SK-N-SH (cell line): Measurements from ENCODE around the gene CNTNAP2. TPM values are rescaled to one million over a fixed set of nuclear protein-coding genes. Genes with fewer than 3 reads are reported as not detected.

ENCODE experiments used
- CTCF ChIA-PET: fragments of 300-600, 350-600 bp; formaldehyde crosslinking; extraction: SDS; loops from one replicate; lab custom pipeline; 2021; lab: Yijun Ruan, JAX
- POLR2A ChIA-PET: fragments of 350-600 bp; sonication (Branson Sonifier 250); formaldehyde crosslinking; extraction: SDS; loops from one replicate; lab custom pipeline; 2020; ENCODE audit warnings: antibody characterized with exemption, inconsistent platforms; lab: Yijun Ruan, JAX
- DNase-seq: peaks from one replicate; pipeline ENCODE4 v3.0.0; 2012
- H2AFZ ChIP-seq: fragments of 200-600 bp; sonication (generic); 2 replicates; pipeline ENCODE4 v1.8.1; 2016; ENCODE audit warnings: antibody characterized with exemption, mild to moderate bottlenecking, low read depth
- H3F3A ChIP-seq: fragments of 200-600 bp; sonication (generic); replicated peaks from 2 replicates; pipeline ENCODE3; 2016; ENCODE audit warnings: antibody characterized with exemption, mild to moderate bottlenecking; ENCODE audit not compliant: insufficient read depth
- H3K27ac ChIP-seq, 2 experiments: fragments of 200-500 bp in 1 of 2; fragments of 200-600 bp in 1 of 2; sonication (Bioruptor generic) in 1 of 2; sonication (generic), shearing (Covaris generic) in 1 of 2; 2 replicates each; pipeline versions ENCODE4 v1.5.1 to v1.6.1; 2014 to 2016; ENCODE audit warnings: low read depth in 2 of 2, inconsistent platforms in 1 of 2, low read length in 1 of 2, mild to moderate bottlenecking in 1 of 2, mixed read lengths in 1 of 2
- H3K27me3 ChIP-seq: fragments of 200-600 bp; sonication (generic), shearing (Covaris generic); 2 replicates; pipeline ENCODE4 v1.6.1; 2016; ENCODE audit warnings: mixed run types; ENCODE audit not compliant: insufficient read depth
- H3K36me3 ChIP-seq, 2 experiments: fragments of 200-500 bp in 1 of 2; fragments of 200-600 bp in 1 of 2; sonication (Bioruptor generic) in 1 of 2; sonication (generic) in 1 of 2; replicated peaks in 1 of 2; 2 replicates each; pipeline versions ENCODE3 to v1.5.1; 2014 to 2016; ENCODE audit warnings: low read length in 1 of 2, mild to moderate bottlenecking in 1 of 2; ENCODE audit not compliant: insufficient read depth in 2 of 2, control insufficient read depth in 1 of 2
- H3K4me1 ChIP-seq, 2 experiments: fragments of 200-500 bp in 1 of 2; fragments of 200-600 bp in 1 of 2; sonication (Bioruptor generic) in 1 of 2; sonication (generic), shearing (Covaris generic) in 1 of 2; 2 replicates each; pipeline versions ENCODE4 v1.5.1 to v1.6.1; 2014 to 2016; ENCODE audit warnings: low read depth in 1 of 2, low read length in 1 of 2, mixed run types in 1 of 2; ENCODE audit not compliant: insufficient read depth in 2 of 2, control insufficient read depth in 1 of 2
- H3K4me2 ChIP-seq: fragments of 200-600 bp; sonication (generic), shearing (Covaris generic); 2 replicates; pipeline ENCODE4 v1.6.1; 2017; ENCODE audit warnings: mixed run types
- H3K4me3 ChIP-seq, 2 experiments: fragments of 200-500 bp in 1 of 2; fragments of 200-600 bp in 1 of 2; sonication (Bioruptor generic) in 1 of 2; sonication (generic), shearing (Covaris generic) in 1 of 2; 2 replicates each; pipeline versions ENCODE4 v1.5.1 to v1.8.1; 2014 to 2016; ENCODE audit warnings: low read depth in 2 of 2, inconsistent platforms in 1 of 2, low read length in 1 of 2, mild to moderate bottlenecking in 1 of 2, mixed read lengths in 1 of 2, moderate library complexity in 1 of 2
- H3K79me2 ChIP-seq: fragments of 200-600 bp; sonication (generic); 2 replicates; pipeline ENCODE4 v1.8.1; 2017; ENCODE audit warnings: mild to moderate bottlenecking; ENCODE audit not compliant: insufficient read depth
- H3K9ac ChIP-seq: fragments of 200-600 bp; sonication (generic); 2 replicates; pipeline ENCODE4 v1.6.1; 2017; ENCODE audit warnings: mixed run types
- H3K9me2 ChIP-seq: fragments of 200-600 bp; sonication (generic); 2 replicates; pipeline ENCODE4 v1.6.1; 2017; ENCODE audit warnings: mixed run types
- H3K9me3 ChIP-seq: fragments of 200-600 bp; sonication (generic); 2 replicates; pipeline ENCODE4 v1.6.1; 2017; ENCODE audit warnings: mixed run types, mild to moderate bottlenecking, moderate library complexity
- H4K20me1 ChIP-seq: fragments of 200-600 bp; sonication (generic); 2 replicates; pipeline ENCODE4 v1.6.1; 2017; ENCODE audit warnings: mild to moderate bottlenecking, mixed run types; ENCODE audit not compliant: insufficient read depth
- CTCF ChIP-seq: fragments of 200-600 bp; sonication (generic); IDR thresholded peaks from 2 replicates; pipeline ENCODE4 v1.6.1; 2017; ENCODE audit warnings: antibody characterized with exemption, mild to moderate bottlenecking, moderate library complexity
- EZH2phosphoT487 ChIP-seq: fragments of 200-600 bp; sonication (generic); IDR thresholded peaks from 2 replicates; pipeline ENCODE4 v1.6.1; 2017; ENCODE audit warnings: low read depth, mixed run types, mild to moderate bottlenecking, antibody characterized with exemption, moderate library complexity, borderline replicate concordance
- FOSL2 ChIP-seq: IDR thresholded peaks from 2 replicates; pipeline ENCODE4 v1.4.0; 2012; ENCODE audit warnings: low read depth, mild to moderate bottlenecking, moderate library complexity, borderline replicate concordance
- FOXJ3 ChIP-seq: sonication (generic); formaldehyde crosslinking; IDR thresholded peaks from 2 replicates; pipeline ENCODE4 v1.5.1; 2020; ENCODE audit warnings: mild to moderate bottlenecking, missing genetic modification reagents
- GABPA ChIP-seq: IDR thresholded peaks from 2 replicates; pipeline ENCODE4 v1.4.0; 2012; ENCODE audit warnings: low read depth, mild to moderate bottlenecking
- JUND ChIP-seq: IDR thresholded peaks from 2 replicates; pipeline ENCODE4 v1.4.0; 2012
- MXI1 ChIP-seq: IDR thresholded peaks from 2 replicates; pipeline ENCODE4 v1.6.1; 2012; ENCODE audit warnings: mild to moderate bottlenecking, low read depth, low read length, improper control_type of control experiment
- NRF1 ChIP-seq: IDR thresholded peaks from 2 replicates; pipeline ENCODE4 v1.6.1; 2012; ENCODE audit warnings: low read depth, mild to moderate bottlenecking, low read length
- POLR2AphosphoS5 ChIP-seq: IDR thresholded peaks from 2 replicates; pipeline ENCODE4 v1.6.1; 2012; ENCODE audit warnings: low read depth, low read length
- RCOR1 ChIP-seq: fragments of 150-350 bp; IDR thresholded peaks from 2 replicates; pipeline ENCODE4 v1.6.1; 2017; ENCODE audit warnings: antibody characterized with exemption, low read length
- REST ChIP-seq: IDR thresholded peaks from 2 replicates; pipeline ENCODE4 v1.6.1; 2012; ENCODE audit warnings: mild to moderate bottlenecking, low read depth, low read length, moderate library complexity
- TEAD4 ChIP-seq: IDR thresholded peaks from 2 replicates; pipeline ENCODE4 v1.4.0; 2012; ENCODE audit warnings: mild to moderate bottlenecking, borderline replicate concordance; ENCODE audit not compliant: insufficient read depth
- WGBS: methylation state at CpG from one replicate; pipeline ENCODE4 v1.1.6; 2017; ENCODE audit warnings: low lambda C conversion rate; 5-methylcytosine and 5-hydroxymethylcytosine counted together
- polyA plus RNA-seq, 3 experiments: library from polyadenylated mRNA; depleted of rRNA; stranded (reverse); fragments of >200 nt; gene quantifications; 2 replicates each; pipeline ENCODE4 v1.2.3, GENCODE V29; 2012

The CNTNAP2 gene
- polyA plus RNA-seq, 1 of the 3 experiments (the other 2 are of a cell fraction), result 3.4 TPM

GRCh38 chr7:147492606-147493005 is 1376.0 kb downstream of the CNTNAP2 start (continued):
- no peak for TF ChIP-seq CTCF
- TF ChIP-seq RCOR1, result no peak
- TF ChIP-seq FOXJ3 (CRISPR knock-in tag), result no peak
- TF ChIP-seq NRF1, result no peak
- peak; percentile 67 for TF ChIP-seq JUND
- no peak for TF ChIP-seq POLR2AphosphoS5
- peak; percentile 75 for TF ChIP-seq FOSL2
- 0 out of 2 replicates have a peak, but pooled peaks have one; percentile 50 for TF ChIP-seq TEAD4
- no peak for TF ChIP-seq EZH2phosphoT487
- no peak for TF ChIP-seq MXI1

GRCh38 chr7:147496209-147496608 is 1379.6 kb downstream of the CNTNAP2 start:
- H3K4me3 ChIP-seq, result no peak overlapping the region
- peaks cover 0 to 11% of the 10 kb centered on the region in 2 experiments for H3K36me3 ChIP-seq
- no peak overlapping the region for H3K9ac ChIP-seq
- 6% methylated on average over 1 of the region's 1 CpG for WGBS
- no peaks in the 10 kb centered on the region for H3K9me2 ChIP-seq
- H3K79me2 ChIP-seq, result no peaks in the 10 kb centered on the region
- peaks cover 0 to 22% of the 10 kb centered on the region in 2 experiments; a peak in 1 of 4 replicates for H3K4me1 ChIP-seq
- H4K20me1 ChIP-seq, result no peaks in the 10 kb centered on the region
- no peaks in the 10 kb centered on the region for H3K27me3 ChIP-seq
- no peak overlapping the region for H3K4me2 ChIP-seq
- no peak overlapping the region for H2AFZ ChIP-seq
- H3K27ac ChIP-seq, result no peak overlapping the region
- TF ChIP-seq REST (no peak), GABPA (no peak)
- POLR2A ChIA-PET, result no interaction called here
- peaks cover 6% of the 10 kb centered on the region; the same call in 1 of the 2 replicates for H3K9me3 ChIP-seq
- CTCF ChIA-PET, result interaction anchor here (0.7 kb wide), 1 partner anchor 15 kb away, joined by 3 read pairs; no protein-coding TSS in a partner anchor
- peaks cover 24% of the 10 kb centered on the region for H3F3A ChIP-seq
- no peak for DNase-seq
